GM19025 (cell line): ENCODE results near the gene UPP1.

Experiments used
- ATAC-seq: cut with Tn5 transposase; IDR thresholded peaks from one replicate; pipeline ENCODE4 v1.9.1; 2021; ENCODE audit warnings: mild to moderate bottlenecking, low read depth, moderate library complexity; ENCODE audit not compliant: unreplicated experiment

UPP1 gene

DNA sequence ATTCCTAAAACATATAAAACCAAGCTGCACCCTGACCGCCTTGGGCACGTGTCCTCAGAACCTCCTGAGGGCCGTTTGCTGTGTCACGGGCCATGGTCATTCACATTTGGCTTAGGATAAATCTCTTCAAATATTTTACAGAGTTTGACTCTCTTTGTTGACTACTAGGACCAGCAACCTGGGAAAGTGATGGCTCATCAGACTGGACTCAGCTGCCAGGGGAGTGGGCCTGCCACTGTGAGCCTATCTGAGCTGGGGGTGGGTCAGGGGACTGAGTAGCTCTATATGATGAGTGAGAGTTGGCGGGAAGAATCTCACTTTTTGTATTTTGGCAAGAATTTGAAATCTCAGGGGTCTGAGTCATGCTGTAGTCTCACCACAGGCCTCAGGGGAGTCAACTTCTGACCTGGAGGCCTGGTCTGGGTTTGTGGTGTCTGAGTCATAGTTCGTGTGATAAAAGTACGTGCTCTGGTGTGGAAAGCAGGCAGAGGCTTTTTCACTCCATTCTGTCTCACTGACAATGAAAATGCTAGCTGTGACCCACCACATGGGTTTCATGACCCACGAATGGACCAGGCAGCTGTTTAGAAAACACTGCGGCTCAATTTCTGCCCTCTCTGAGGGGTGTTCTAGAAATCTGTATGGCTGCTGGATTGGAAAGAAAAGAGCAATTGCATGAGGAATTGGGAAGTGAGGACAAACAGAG, 4.2 kb upstream of the UPP1 start:
- ATAC-seq, result peak; percentile 49

- no peak for ATAC-seq
Observed at GRCh38 chr7:48085433-48085791, 3.7 kb upstream of the UPP1 start.

- ATAC-seq, result no peak
Observed at GRCh38 chr7:48085942-48086341, 3.1 kb upstream of the UPP1 start.

GRCh38 chr7:48087349-48087748, 1.7 kb upstream of the UPP1 start:
- ATAC-seq, result peak; percentile 5

DNA sequence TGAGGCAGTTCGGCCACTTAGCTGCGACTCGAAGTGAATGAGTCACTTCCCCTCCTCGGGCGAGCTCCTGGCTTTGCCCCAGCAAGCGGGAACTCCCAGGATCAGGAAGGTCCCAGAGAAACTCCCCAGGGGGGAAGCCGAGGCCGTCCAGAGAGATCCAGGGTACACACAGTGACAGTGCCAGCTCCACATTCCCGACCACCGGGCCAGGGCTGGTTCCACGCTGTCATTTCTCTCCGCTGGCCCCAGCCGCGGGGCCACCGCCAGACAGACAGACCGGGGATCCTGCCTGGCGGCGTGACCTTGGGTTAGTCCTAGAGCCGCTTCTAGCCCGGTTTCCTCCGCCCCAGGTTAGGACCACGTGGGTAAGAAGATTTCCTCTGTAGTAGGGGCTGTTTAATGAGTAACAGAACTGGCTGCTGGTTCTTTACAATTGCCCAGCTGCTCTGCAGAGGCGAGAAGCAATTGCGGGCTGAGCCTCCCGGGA, 463 bp upstream of the UPP1 start:
- ATAC-seq, result peak; percentile 59

DNA sequence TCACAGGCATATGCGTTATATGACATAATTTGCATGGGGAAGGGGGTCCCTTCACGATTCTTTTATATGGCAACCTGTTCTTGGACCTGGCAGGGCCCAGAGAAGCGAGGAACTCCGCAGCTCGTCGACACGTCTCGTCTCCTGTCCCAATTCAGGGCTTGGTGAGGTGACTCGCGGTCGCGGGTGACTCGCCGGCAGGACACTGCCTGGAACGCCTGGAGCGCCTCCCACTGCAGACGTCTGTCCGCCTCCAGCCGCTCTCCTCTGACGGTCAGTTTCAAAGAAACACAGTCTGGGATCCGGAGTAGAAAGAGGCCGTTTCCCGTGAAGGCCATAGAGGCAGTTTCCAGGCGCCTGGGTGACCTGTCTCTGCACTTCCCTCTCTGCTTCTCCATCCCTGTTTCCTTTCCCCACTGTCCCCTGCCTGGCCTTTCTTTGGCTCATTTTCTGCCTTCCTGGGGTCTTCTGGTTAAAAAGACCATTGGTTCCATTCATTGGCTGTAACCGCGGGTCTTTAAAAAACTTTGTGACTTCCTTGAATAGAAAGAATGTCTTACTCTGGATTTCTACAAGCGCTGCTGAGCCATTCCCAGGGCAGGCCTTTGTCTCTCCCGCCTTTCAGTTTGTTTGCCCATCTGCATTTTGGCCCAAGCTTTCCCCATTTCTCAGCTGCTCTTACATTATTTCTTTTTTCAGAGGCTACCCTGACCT, 1.2 kb downstream of the UPP1 start:
- ATAC-seq, result no peak

DNA sequence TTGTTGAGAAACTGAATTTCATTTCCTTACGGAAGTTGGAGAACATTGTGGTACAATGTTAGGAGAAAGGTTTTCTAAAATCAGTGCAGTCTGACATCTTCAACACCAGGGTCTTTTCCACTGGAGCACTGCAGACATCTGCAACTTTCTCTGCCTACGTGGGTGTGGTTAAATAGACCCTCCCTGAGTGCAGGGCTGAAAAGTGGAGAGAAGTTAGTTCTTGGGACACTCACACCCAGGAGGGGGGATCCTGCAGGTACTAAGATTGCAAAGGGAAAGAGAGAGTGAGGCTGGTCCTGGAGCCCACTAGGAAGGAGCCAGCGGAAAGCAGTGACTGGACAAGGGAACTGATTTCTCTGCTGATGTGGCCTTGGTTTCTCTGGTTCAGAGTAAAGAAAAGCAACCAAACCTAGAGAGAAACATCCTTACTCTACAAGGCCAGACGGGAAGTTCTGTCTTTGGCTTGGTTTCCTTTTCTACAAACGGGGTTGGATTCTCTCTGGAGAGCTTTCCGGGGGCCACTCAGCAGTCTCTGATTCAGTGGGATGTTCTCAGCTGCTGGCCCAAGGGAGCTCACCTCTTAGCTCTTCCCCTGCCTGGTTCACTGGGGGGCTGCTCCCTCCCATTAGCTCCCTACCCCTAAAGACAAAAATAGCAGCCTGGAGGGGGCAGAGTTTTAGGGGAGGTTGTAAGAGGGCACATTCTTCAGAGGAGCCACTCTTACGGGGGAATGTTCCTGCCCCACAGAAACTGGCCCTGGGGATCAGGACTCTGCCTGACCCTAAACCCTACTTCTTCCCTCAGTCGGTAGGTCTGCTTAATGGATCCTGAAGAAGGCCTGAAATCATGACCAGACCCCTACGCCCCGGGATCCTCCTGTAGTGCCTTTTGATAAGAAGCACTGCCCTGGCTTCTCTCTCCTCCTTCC, 2.7 kb downstream of the UPP1 start:
- no peak for ATAC-seq

GRCh38 chr7:48094861-48095293, 5.8 kb downstream of the UPP1 start:
- ATAC-seq, result no peak

DNA sequence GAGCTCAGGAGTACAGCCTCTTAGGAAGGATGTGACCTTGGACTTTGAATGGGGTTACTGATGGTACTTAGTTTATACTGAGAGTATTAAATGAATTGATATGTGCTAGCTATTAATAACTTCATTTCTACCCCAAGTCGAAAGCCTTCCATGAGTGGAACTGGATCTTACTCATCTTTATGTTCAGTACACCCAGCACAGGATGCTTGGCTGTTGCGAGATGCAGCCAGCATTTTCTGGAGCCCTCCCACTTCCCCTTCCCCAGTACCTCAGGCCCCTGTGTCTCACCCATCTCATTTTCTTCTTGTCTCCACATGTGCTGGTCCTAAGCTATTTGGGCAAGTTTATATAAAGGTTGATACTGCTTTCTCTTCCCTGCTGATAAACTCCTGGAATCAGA, 7.2 kb downstream of the UPP1 start:
- no peak for ATAC-seq

GRCh38 chr7:48097521-48098231, 8.6 kb downstream of the UPP1 start:
- no peak for ATAC-seq

DNA sequence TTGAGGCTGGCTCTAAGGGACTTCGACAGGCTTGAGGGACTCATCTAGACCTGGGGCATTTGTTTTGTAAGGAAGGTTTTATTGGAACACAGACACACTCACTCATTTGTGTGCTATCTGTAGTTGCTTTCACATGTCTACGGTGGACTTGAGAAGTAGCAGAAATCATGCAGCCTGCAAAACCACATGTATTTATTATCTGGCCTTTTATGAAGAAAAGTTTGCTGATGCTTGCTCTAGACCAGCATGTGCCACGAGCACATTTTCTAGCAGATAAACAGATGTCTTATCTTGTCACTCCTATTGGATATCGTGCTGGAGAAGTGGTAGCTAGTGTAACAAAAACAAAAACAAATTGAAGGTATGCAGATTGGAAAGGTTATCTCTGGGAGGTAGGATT, 9.8 kb downstream of the UPP1 start:
- ATAC-seq, result no peak

DNA sequence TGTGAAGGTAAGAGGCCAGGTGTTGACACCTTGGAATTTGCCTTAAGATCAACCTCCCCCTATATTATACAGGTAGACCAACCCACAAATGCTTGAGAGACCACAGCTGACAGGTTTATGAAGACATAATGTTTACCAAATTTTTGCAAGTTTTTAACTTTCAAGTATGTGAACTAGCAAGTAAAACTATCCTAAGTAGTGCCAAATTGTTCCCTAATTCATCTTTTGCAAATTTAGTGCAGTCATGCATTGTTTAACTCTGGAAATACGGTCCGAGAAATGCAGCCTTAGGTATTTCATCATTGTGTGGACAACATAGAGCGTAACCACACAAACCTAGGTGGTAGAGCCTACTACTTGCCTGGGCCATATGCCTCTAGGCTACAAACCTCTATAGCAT, 10.7 kb downstream of the UPP1 start:
- ATAC-seq, result no peak

DNA sequence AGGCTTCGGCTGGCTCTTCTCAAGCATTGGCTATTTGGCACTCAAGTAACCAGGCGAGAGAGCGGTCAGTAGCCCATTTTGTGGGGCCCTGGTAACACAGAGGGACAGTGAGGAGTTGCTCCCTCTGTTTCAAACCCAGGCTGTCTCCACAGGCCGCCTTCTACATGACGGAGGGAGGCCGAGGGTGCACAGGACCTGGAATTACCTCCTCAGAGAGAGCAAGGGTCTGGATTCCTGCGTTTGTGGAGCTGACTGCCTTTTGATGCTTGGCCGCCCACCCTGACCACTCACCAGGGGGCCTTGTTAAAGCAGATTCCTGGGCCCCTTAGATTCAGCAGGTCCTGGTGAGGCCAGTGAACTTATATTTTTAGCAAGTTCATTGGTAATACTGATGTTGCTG, 12.3 kb downstream of the UPP1 start:
- ATAC-seq, result no peak

- ATAC-seq, result no peak
Observed at GRCh38 chr7:48101968-48102367, 12.9 kb downstream of the UPP1 start.

DNA sequence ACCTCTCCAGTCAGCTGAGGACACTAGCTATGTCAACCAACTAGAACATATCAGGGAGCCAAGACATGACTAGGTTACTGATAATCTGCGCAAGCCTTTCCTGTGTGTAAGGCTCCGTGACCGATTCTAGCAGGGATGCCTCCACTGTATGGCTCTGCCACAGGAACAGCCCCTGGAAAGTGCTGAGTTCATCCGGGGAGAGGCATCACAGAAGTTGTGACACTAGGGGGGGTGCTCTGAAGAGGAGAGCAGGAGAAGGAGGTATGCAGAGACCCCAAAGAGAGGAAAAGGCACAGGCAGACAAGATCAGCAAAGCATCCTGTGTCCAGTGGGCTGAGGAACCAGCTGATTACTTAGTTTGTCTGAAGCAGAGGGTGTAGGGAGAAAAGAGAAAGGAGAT, 13.5 kb downstream of the UPP1 start:
- no peak for ATAC-seq

- ATAC-seq, result no peak
Observed at GRCh38 chr7:48105045-48105444, 16.0 kb downstream of the UPP1 start.

GRCh38 chr7:48106906-48107659, 18.0 kb downstream of the UPP1 start:
- ATAC-seq, result no peak

- no peak for ATAC-seq
Observed at GRCh38 chr7:48107926-48108472, 18.9 kb downstream of the UPP1 start.
